Calu3 (cell line): ENCODE measurements around the gene CFAP99. TPM values are rescaled to one million over a fixed set of nuclear protein-coding genes. Genes with fewer than 3 reads are reported as not detected.
A peak's percentile ranks its signal among the peaks of the same experiment; 100 is the strongest.

Experiments used
- BruUV-seq: library from RNA; stranded (reverse); fragments of 400-500 nt; replicated peaks from 2 replicates; lab custom pipeline; 2021; lab: Mats Ljungman, UMichigan
- CTCF ChIA-PET: fragments of 300-600 bp; sonication (Branson Sonifier 250); formaldehyde crosslinking; loops from one replicate; lab custom pipeline; 2022; ENCODE audit warnings: antibody characterized with exemption; lab: Charles Lee
- DNase-seq: peaks from one replicate; pipeline ENCODE4 v3.0.0; 2022
- H3K27ac Mint-ChIP-seq: one replicate; pipeline ENCODE4 v1.8.0; 2022; ENCODE audit warnings: mixed read lengths; ENCODE audit not compliant: unreplicated experiment
- H3K27me3 Mint-ChIP-seq: one replicate; pipeline ENCODE4 v1.8.0; 2022; ENCODE audit warnings: mixed read lengths; ENCODE audit not compliant: unreplicated experiment
- H3K36me3 Mint-ChIP-seq: one replicate; pipeline ENCODE4 v1.8.0; 2022; ENCODE audit warnings: mild to moderate bottlenecking, moderate library complexity, mixed read lengths; ENCODE audit not compliant: insufficient read depth, unreplicated experiment
- H3K4me1 Mint-ChIP-seq: one replicate; pipeline ENCODE4 v1.8.0; 2022; ENCODE audit warnings: mild to moderate bottlenecking, low read depth, mixed read lengths; ENCODE audit not compliant: unreplicated experiment
- H3K4me3 Mint-ChIP-seq: one replicate; pipeline ENCODE4 v1.8.0; 2022; ENCODE audit warnings: mild to moderate bottlenecking, low read depth, moderate library complexity, mixed read lengths; ENCODE audit not compliant: unreplicated experiment
- H3K9me3 Mint-ChIP-seq: one replicate; pipeline ENCODE4 v1.8.0; 2022; ENCODE audit warnings: low read depth, mixed read lengths; ENCODE audit not compliant: unreplicated experiment
- CTCF ChIP-seq: fragments of 200-600 bp; IDR thresholded peaks from one replicate; pipeline ENCODE4 v1.8.0; 2022; ENCODE audit warnings: antibody characterized with exemption; ENCODE audit not compliant: unreplicated experiment
- intact Hi-C: fragments of 100-400 bp; cut with micrococcal nuclease; formaldehyde crosslinking; loops from one replicate; pipeline ENCODE4 v1.10.0; 2022; ENCODE audit not compliant: unreplicated experiment
- total RNA-seq: library from RNA; stranded (reverse); gene quantifications from 2 replicates; pipeline ENCODE4 v1.2.3, GENCODE V29; 2022

The CFAP99 gene
- total RNA-seq, 1 experiment from 2014 or later = not detected

- DNase-seq = no peak
- no peaks in the 10 kb centered on the region for H3K9me3 Mint-ChIP-seq
- TF ChIP-seq CTCF = no peak
- peaks cover 7% of the 10 kb centered on the region for H3K36me3 Mint-ChIP-seq
- intact Hi-C loops = no loop called here
- H3K4me1 Mint-ChIP-seq = peaks cover 36% of the 10 kb centered on the region
- no TSS peak for BruUV-seq
- CTCF ChIA-PET = interaction anchor here (0.7 kb wide), 1 partner anchor 202 kb away, joined by 3 read pairs; no protein-coding TSS in a partner anchor
- no peak overlapping the region for H3K4me3 Mint-ChIP-seq
- H3K27ac Mint-ChIP-seq = no peak overlapping the region
- peaks cover 54% of the 10 kb centered on the region for H3K27me3 Mint-ChIP-seq
These were observed 2.7 kb upstream of the CFAP99 start for GRCh38 chr4:2415881-2416563.

- intact Hi-C loops = no loop called here
- BruUV-seq = no TSS peak
These were observed 2.1 kb upstream of the CFAP99 start for GRCh38 chr4:2416564-2417225.

GRCh38 chr4:2417226-2417764, 1.5 kb upstream of the CFAP99 start:
- Mint-ChIP-seq H3K27ac (no peak overlapping the region), H3K9me3 (no peaks in the 10 kb centered on the region), H3K27me3 (peaks cover 64% of the 10 kb centered on the region), H3K4me1 (peaks cover 36% of the 10 kb centered on the region), H3K36me3 (peaks cover 7% of the 10 kb centered on the region), H3K4me3 (peak overlapping the region; percentile 71)
- DNase-seq = no peak
- no TSS peak for BruUV-seq
- no peak for TF ChIP-seq CTCF
- CTCF ChIA-PET = no interaction called here
- intact Hi-C loops = no loop called here

More at GRCh38 chr4:2416564-2417225, 2.1 kb upstream of the CFAP99 start:
- Mint-ChIP-seq H3K27me3 (peaks cover 59% of the 10 kb centered on the region), H3K4me1 (peaks cover 36% of the 10 kb centered on the region), H3K9me3 (no peaks in the 10 kb centered on the region), H3K36me3 (peaks cover 7% of the 10 kb centered on the region), H3K4me3 (no peak overlapping the region), H3K27ac (no peak overlapping the region)
- no peak for TF ChIP-seq CTCF
- CTCF ChIA-PET = no interaction called here
- DNase-seq = no peak

- no peak for DNase-seq
- BruUV-seq = no TSS peak
- intact Hi-C loops = no loop called here
These were observed 748 bp upstream of the CFAP99 start, which contains the start of gene ZFYVE28 for GRCh38 chr4:2417765-2418649. Gene ZFYVE28 (minus strand): TSS chr4:2418645. CDS start chr4:2418323, 322 bp downstream.

More at GRCh38 chr4:2417765-2418649, 748 bp upstream of the CFAP99 start, which contains the start of gene ZFYVE28:
- TF ChIP-seq CTCF = no peak
- peaks cover 7% of the 10 kb centered on the region for H3K36me3 Mint-ChIP-seq
- CTCF ChIA-PET = no interaction called here
- no peaks in the 10 kb centered on the region for H3K9me3 Mint-ChIP-seq
- peak within 1 kb of the TSS; percentile 55 for H3K27ac Mint-ChIP-seq
- H3K4me1 Mint-ChIP-seq = peaks cover 29% of the 10 kb centered on the region
- peak within 1 kb of the TSS; percentile 71 for H3K4me3 Mint-ChIP-seq
- peaks cover 71% of the 10 kb centered on the region for H3K27me3 Mint-ChIP-seq
